ENCODE measurements around the gene ADGRE3. TPM values are rescaled to one million over a fixed set of nuclear protein-coding genes. Genes with fewer than 3 reads are reported as not detected.
"Not testable (repeated sequence)": the region's sequence is repeated elsewhere in the genome, so short reads cannot be mapped to it uniquely, and the experiment has no call there.

The ADGRE3 gene
- total and polyA plus RNA-seq, 3 experiments from 2014 or later, result 0.17 TPM; not detected in 2

DNA sequence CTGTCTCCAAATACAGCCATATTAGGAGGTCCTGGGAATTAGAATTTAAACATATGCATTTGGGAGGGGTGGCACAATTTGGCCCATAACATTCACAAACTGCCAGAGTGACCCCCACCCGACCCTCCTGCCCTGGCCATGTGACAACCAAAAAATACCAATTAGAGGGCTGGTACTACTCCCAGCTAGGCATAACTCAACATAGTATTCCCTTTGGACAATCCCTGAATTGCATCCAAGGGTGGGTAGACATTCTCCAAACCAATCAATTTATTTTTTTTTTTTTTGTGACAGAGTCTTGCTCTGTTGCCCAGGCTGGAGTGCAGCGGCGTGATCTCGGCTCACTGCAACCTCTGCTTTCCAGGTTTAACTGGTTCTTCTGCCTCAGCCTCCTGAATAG, 62.0 kb downstream of the ADGRE3 start:
- no peaks in the 10 kb centered on the region for H3K27me3 ChIP-seq (ENCODE audit: insufficient read depth, low read length, poor library complexity, severe bottlenecking)
- no peaks in the 10 kb centered on the region for H3K4me1 ChIP-seq (ENCODE audit: insufficient read depth, low read length)
- Mint-ChIP-seq H3K36me3 (peaks cover 0 to 3% (median 0%) of the 10 kb centered on the region in 3 donors), H3K27me3 (peaks cover 7 to 25% of the 10 kb centered on the region in 2 donors), H3K4me3 (no peak overlapping the region), H3K27ac (no peak overlapping the region), H3K4me1 (no peaks in the 10 kb centered on the region), H3K9me3 (no peaks in the 10 kb centered on the region)
- H3K27ac ChIP-seq (ENCODE audit: low read depth, low read length), result no peak overlapping the region
- DNase-seq, result no peak
- CTCF ChIA-PET, result no interaction called here
- POLR2A ChIA-PET, result interaction anchor here (0.8 kb wide), 1 partner anchor 14 kb away, joined by 3 read pairs; no protein-coding TSS in a partner anchor
- no peaks in the 10 kb centered on the region for H3K36me3 ChIP-seq (ENCODE audit: insufficient read depth, low read length)
- no peak overlapping the region for H3K4me3 ChIP-seq (ENCODE audit: low read length)
- no peaks in the 10 kb centered on the region for H3K9me3 ChIP-seq (ENCODE audit: low read length)

DNA sequence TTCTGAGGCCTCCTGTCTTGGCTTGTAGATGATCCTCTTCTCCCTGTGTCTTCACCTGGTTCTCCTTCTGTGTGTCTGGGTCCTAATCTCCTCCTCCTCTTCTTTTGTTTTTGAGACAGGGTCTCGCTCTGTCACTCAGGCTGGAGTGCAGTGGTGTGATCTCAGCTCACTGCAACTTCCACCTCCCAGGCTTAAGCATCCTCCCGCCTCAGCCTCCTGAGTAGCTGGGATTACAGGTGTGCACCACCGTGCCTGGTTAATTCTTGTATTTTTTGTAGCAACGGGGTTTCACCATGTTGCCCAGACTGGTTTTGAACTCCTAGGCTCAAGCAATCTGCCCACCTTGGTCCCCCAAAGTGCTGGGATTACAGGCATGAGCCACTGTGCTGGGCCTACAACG, 62.4 kb downstream of the ADGRE3 start:
- H3K4me3 ChIP-seq (ENCODE audit: low read length); H3K4me1 Mint-ChIP-seq; H3K27ac ChIP-seq (ENCODE audit: low read depth, low read length); H3K4me1 ChIP-seq (ENCODE audit: insufficient read depth, low read length); H3K36me3 Mint-ChIP-seq; H3K27me3 ChIP-seq (ENCODE audit: insufficient read depth, low read length, poor library complexity, severe bottlenecking); DNase-seq; H3K4me3 Mint-ChIP-seq; H3K27ac Mint-ChIP-seq; POLR2A ChIA-PET; H3K36me3 ChIP-seq (ENCODE audit: insufficient read depth, low read length); CTCF ChIA-PET; H3K9me3 ChIP-seq (ENCODE audit: low read length); H3K9me3 Mint-ChIP-seq: not testable (repeated sequence)
- peaks cover 7 to 25% of the 10 kb centered on the region in 2 donors for H3K27me3 Mint-ChIP-seq

DNA sequence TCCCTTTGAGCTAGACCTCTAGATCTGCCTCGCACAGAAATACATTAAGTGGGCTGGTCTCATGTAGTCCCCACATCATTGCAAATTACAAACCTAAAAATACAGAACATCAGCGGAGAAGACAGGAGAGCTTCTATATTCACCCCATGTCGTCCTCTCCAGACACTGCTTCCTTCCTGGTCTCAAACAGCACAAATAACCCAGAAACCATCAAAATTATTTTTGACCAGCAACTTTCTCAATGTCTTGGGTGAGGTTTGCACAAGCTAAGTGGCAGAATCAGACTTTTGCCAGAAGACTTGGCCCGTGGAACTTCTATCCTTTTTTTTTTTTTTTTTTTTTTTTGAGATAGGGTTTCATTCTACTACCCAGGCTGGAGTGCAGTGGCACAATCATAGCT, 63.6 kb downstream of the ADGRE3 start:
- Histone ChIP-seq H3K36me3 (ENCODE audit: insufficient read depth, low read length) (no peaks in the 10 kb centered on the region), H3K27me3 (ENCODE audit: insufficient read depth, low read length, poor library complexity, severe bottlenecking) (no peaks in the 10 kb centered on the region), H3K4me3 (ENCODE audit: low read length) (no peak overlapping the region), H3K9me3 (ENCODE audit: low read length) (no peaks in the 10 kb centered on the region), H3K4me1 (ENCODE audit: insufficient read depth, low read length) (no peaks in the 10 kb centered on the region), H3K27ac (ENCODE audit: low read depth, low read length) (no peak overlapping the region)
- H3K9me3 Mint-ChIP-seq, result no peaks in the 10 kb centered on the region
- no peaks in the 10 kb centered on the region for H3K4me1 Mint-ChIP-seq
- H3K36me3 Mint-ChIP-seq, result no peaks in the 10 kb centered on the region
- ChIA-PET CTCF (no interaction called here), POLR2A (no interaction called here)
- H3K4me3 Mint-ChIP-seq, result no peak overlapping the region
- H3K27me3 Mint-ChIP-seq, result peaks cover 3 to 25% of the 10 kb centered on the region in 2 donors
- H3K27ac Mint-ChIP-seq, result no peak overlapping the region
- DNase-seq, result no peak

DNA sequence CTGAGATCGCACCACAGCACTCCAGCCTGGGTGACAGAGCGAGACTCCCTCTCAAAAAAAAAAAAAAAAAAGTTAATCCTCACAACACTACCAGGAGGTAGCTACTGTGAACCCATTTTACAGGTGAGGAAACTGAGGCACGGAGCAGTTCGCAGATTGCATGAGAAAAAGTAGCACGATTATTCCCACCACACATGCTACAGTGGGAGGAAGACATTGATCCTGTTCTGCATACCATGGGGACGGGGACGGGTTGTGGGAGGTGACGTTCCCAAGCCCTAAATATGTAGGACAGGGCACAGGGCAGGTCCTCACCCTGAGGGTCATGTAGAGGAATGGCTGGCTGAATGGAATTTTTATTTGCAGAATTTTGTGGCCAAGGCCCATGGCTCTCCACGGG, 68.0 kb downstream of the ADGRE3 start:
- Mint-ChIP-seq H3K36me3 (no peaks in the 10 kb centered on the region), H3K27ac (no peak overlapping the region), H3K4me1 (peaks cover 0 to 7% (median 2%) of the 10 kb centered on the region in 3 donors), H3K4me3 (no peak overlapping the region), H3K9me3 (peaks cover 0 to 4% (median 0%) of the 10 kb centered on the region in 5 donors), H3K27me3 (peaks cover 4 to 29% of the 10 kb centered on the region in 2 donors)
- ChIA-PET CTCF (no interaction called here), POLR2A (no interaction called here)
- no peaks in the 10 kb centered on the region for H3K9me3 ChIP-seq (ENCODE audit: low read length)
- no peak overlapping the region for H3K4me3 ChIP-seq (ENCODE audit: low read length)
- no peaks in the 10 kb centered on the region for H3K27me3 ChIP-seq (ENCODE audit: insufficient read depth, low read length, poor library complexity, severe bottlenecking)
- H3K36me3 ChIP-seq (ENCODE audit: insufficient read depth, low read length), result no peaks in the 10 kb centered on the region
- H3K4me1 ChIP-seq (ENCODE audit: insufficient read depth, low read length), result no peaks in the 10 kb centered on the region
- DNase-seq, result no peak
- no peak overlapping the region for H3K27ac ChIP-seq (ENCODE audit: low read depth, low read length)

DNA sequence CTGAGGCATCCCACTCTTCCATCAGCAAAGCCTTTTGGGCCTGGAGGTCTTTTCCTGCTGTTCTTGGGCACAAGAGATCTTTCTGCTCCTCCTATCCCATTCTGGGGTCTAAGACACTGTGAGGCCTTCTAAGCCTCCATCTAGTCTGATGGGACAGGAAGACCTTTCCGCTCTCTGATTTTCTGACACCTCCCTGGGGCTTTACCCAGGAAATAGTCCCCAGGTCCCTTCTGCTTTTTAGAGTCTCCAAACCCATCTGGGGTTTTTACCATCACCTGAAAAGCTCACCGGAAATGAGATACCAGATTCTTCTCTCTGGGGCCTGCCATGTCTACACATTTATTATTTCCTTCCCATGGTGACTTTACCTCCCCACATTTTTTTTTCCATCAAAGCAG, 70.7 kb downstream of the ADGRE3 start:
- no peak overlapping the region for H3K27ac ChIP-seq (ENCODE audit: low read depth, low read length)
- H3K4me1 ChIP-seq (ENCODE audit: insufficient read depth, low read length), result no peaks in the 10 kb centered on the region
- Mint-ChIP-seq H3K27me3 (peaks cover 3 to 19% of the 10 kb centered on the region in 2 donors), H3K4me1 (peaks cover 0 to 7% (median 2%) of the 10 kb centered on the region in 3 donors), H3K36me3 (no peaks in the 10 kb centered on the region), H3K4me3 (peak overlapping the region in 1 of 7 donors; percentile 26), H3K27ac (peak overlapping the region in 3 of 8 donors; percentile 29 to 37 (median 30)), H3K9me3 (peaks cover 0 to 4% (median 0%) of the 10 kb centered on the region in 5 donors)
- H3K36me3 ChIP-seq (ENCODE audit: insufficient read depth, low read length), result no peaks in the 10 kb centered on the region
- H3K4me3 ChIP-seq (ENCODE audit: low read length), result no peak overlapping the region
- CTCF ChIA-PET, result no interaction called here
- POLR2A ChIA-PET, result no interaction called here
- no peaks in the 10 kb centered on the region for H3K27me3 ChIP-seq (ENCODE audit: insufficient read depth, low read length, poor library complexity, severe bottlenecking)
- no peak for DNase-seq
- no peaks in the 10 kb centered on the region for H3K9me3 ChIP-seq (ENCODE audit: low read length)

DNA sequence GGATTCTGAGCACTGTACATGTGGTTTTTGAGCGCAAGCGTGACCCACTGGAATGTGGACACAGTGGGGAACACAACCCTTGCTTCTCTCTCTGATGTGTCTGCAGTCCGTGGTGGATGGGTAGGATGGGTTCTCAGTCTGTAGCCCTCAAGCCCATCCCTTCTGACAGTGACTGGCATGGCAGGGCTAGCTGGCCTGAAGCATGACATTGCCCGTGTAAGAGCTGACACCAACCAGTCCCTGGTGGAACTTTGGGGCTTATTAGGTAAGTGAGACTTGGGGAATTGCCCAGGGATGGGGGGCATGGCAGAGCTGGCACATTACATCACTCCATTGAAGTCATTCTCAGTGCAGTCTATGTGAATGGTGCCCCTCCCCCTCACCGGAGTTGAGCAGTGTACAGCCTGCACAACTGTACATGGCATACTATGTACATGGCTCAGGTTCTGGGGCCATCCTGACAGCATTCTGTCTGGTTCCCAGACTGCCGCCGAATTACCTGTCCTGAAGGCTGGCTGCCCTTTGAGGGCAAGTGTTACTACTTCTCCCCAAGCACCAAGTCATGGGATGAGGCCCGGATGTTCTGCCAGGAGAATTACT, 75.0 kb downstream of the ADGRE3 start:
- CTCF ChIA-PET, result no interaction called here
- Mint-ChIP-seq H3K4me3 (no peak overlapping the region), H3K36me3 (peaks cover 0 to 6% (median 0%) of the 10 kb centered on the region in 3 donors), H3K4me1 (peaks cover 0 to 7% (median 2%) of the 10 kb centered on the region in 3 donors), H3K27ac (no peak overlapping the region), H3K9me3 (peaks cover 0 to 5% (median 0%) of the 10 kb centered on the region in 5 donors), H3K27me3 (peaks cover 5 to 14% of the 10 kb centered on the region in 2 donors)
- no peaks in the 10 kb centered on the region for H3K4me1 ChIP-seq (ENCODE audit: insufficient read depth, low read length)
- H3K27me3 ChIP-seq (ENCODE audit: insufficient read depth, low read length, poor library complexity, severe bottlenecking), result no peaks in the 10 kb centered on the region
- DNase-seq, result no peak
- H3K36me3 ChIP-seq (ENCODE audit: insufficient read depth, low read length), result no peaks in the 10 kb centered on the region
- H3K27ac ChIP-seq (ENCODE audit: low read depth, low read length), result no peak overlapping the region
- H3K9me3 ChIP-seq (ENCODE audit: low read length), result no peaks in the 10 kb centered on the region
- no peak overlapping the region for H3K4me3 ChIP-seq (ENCODE audit: low read length)
- POLR2A ChIA-PET, result no interaction called here

DNA sequence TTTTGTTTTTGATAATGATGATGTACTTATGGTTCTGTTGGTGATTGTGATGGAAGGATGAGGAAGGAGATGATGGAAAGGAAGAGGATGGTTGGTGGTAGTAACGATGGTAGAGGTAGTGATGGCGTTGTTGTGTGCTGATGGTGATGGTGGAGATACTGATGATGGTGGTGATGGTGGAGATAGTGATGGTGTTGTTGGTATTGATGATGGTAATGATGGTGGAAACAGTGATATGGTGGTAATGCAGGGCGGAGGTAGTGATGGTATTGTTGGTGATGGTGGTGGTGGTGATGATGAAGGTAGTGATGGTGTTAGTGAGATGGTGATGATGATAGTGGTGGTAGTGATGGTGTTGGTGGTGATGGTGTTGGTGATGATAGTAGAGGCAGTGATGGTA, 79.1 kb downstream of the ADGRE3 start:
- H3K27ac ChIP-seq (ENCODE audit: low read depth, low read length), result no peak overlapping the region
- peaks cover 0 to 6% (median 0%) of the 10 kb centered on the region in 3 donors for H3K36me3 Mint-ChIP-seq
- DNase-seq, result no peak
- peaks cover 0 to 5% (median 0%) of the 10 kb centered on the region in 5 donors for H3K9me3 Mint-ChIP-seq
- H3K27ac Mint-ChIP-seq, result peak overlapping the region in 1 of 8 donors; percentile 6
- H3K4me1 Mint-ChIP-seq, result no peaks in the 10 kb centered on the region
- no peaks in the 10 kb centered on the region for H3K27me3 ChIP-seq (ENCODE audit: insufficient read depth, low read length, poor library complexity, severe bottlenecking)
- H3K27me3 Mint-ChIP-seq, result peaks cover 9 to 21% of the 10 kb centered on the region in 2 donors
- ChIA-PET CTCF (no interaction called here), POLR2A (no interaction called here)
- H3K9me3 ChIP-seq (ENCODE audit: low read length), result no peaks in the 10 kb centered on the region
- no peaks in the 10 kb centered on the region for H3K4me1 ChIP-seq (ENCODE audit: insufficient read depth, low read length)
- no peaks in the 10 kb centered on the region for H3K36me3 ChIP-seq (ENCODE audit: insufficient read depth, low read length)
- H3K4me3 Mint-ChIP-seq, result no peak overlapping the region
- no peak overlapping the region for H3K4me3 ChIP-seq (ENCODE audit: low read length)

DNA sequence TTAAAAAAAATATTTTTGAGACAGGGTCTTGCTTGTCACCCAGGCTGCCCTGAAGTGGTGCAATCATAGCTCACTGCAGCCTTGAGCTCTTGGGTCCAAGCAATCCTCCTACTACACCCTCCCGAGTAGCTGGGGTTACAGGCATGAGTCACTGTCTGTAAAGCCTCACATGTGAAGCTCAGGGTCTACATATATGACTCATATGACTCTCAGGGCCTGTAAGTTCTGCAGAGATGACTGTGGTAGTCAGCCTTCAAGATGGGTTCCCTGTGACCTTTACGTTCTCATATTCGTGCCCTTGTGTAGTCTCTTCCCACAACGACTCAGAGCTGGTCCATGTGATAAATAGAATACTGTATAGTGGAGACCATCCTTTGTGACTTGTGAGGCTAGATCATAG, 85.2 kb downstream of the ADGRE3 start:
- peaks cover 6 to 13% of the 10 kb centered on the region in 2 donors for H3K27me3 Mint-ChIP-seq
- H3K4me1 ChIP-seq (ENCODE audit: insufficient read depth, low read length); H3K27ac ChIP-seq (ENCODE audit: low read depth, low read length); H3K27ac Mint-ChIP-seq; H3K36me3 ChIP-seq (ENCODE audit: insufficient read depth, low read length); H3K9me3 ChIP-seq (ENCODE audit: low read length); H3K9me3 Mint-ChIP-seq; POLR2A ChIA-PET; H3K4me3 Mint-ChIP-seq; H3K4me3 ChIP-seq (ENCODE audit: low read length); H3K27me3 ChIP-seq (ENCODE audit: insufficient read depth, low read length, poor library complexity, severe bottlenecking); H3K36me3 Mint-ChIP-seq; H3K4me1 Mint-ChIP-seq; CTCF ChIA-PET; DNase-seq: not testable (repeated sequence)

Data from CD8-positive, alpha-beta memory T cell (primary cell).